H1 (cell line): ENCODE data around the gene EFHC1. TPM values are rescaled to one million over a fixed set of nuclear protein-coding genes. Genes with fewer than 3 reads are reported as not detected.

Experiments
- CTCF ChIA-PET: fragments of 300-600 bp; sonication (Branson Sonifier 250); formaldehyde crosslinking; loops from one replicate; lab custom pipeline; 2021; ENCODE audit not compliant: partially characterized antibody; lab: Charles Lee
- POLR2A ChIA-PET: fragments of 300-600 bp; sonication (Branson Sonifier 250); formaldehyde crosslinking; loops from one replicate; lab custom pipeline; 2021; ENCODE audit warnings: inconsistent platforms; ENCODE audit not compliant: partially characterized antibody; lab: Charles Lee
- DNase-seq, 2 experiments: peaks; one replicate each; pipeline versions ENCODE4 v3.0.0 to v3.0.0-alpha.2; 2010 to 2022; ENCODE audit warnings: low spot score in 2 of 2, low read depth in 1 of 2, mixed read lengths in 1 of 2
- FAIRE-seq: peaks from 2 replicates; lab custom pipeline; 2011; peaks lifted over from hg19 to GRCh38; lab: Jason Lieb, UNC
- H2AFZ ChIP-seq: 2 replicates; pipeline ENCODE4 v1.8.1; 2012; ENCODE audit warnings: low read length, inconsistent platforms
- H2AK5ac ChIP-seq: 2 replicates; pipeline ENCODE4 v1.6.1; 2013; ENCODE audit warnings: low read depth, low read length
- H2BK120ac ChIP-seq: replicated peaks from 2 replicates; pipeline ENCODE3; 2013; ENCODE audit warnings: low read depth, low read length, inconsistent platforms
- H2BK12ac ChIP-seq: 2 replicates; pipeline ENCODE4 v1.6.1; 2013; ENCODE audit warnings: low read depth, low read length
- H2BK15ac ChIP-seq: 2 replicates; pipeline ENCODE4 v1.6.1; 2013; ENCODE audit warnings: low read length
- H2BK20ac ChIP-seq: 2 replicates; pipeline ENCODE4 v1.6.1; 2013; ENCODE audit warnings: low read length
- H2BK5ac ChIP-seq: 2 replicates; pipeline ENCODE4 v1.6.1; 2013; ENCODE audit warnings: low read depth, low read length
- H3K14ac ChIP-seq: 2 replicates; pipeline ENCODE4 v1.6.1; 2013; ENCODE audit warnings: inconsistent platforms; ENCODE audit not compliant: insufficient read length
- H3K18ac ChIP-seq: 2 replicates; pipeline ENCODE4 v1.6.1; 2013; ENCODE audit warnings: low read length; ENCODE audit errors: extremely low read depth
- H3K23ac ChIP-seq: 2 replicates; pipeline ENCODE4 v1.6.1; 2013; ENCODE audit warnings: inconsistent platforms; ENCODE audit not compliant: insufficient read length
- H3K23me2 ChIP-seq: 2 replicates; pipeline ENCODE4 v1.6.1; 2013; ENCODE audit warnings: low read depth, low read length
- H3K27ac ChIP-seq: 2 replicates; pipeline ENCODE4 v1.6.1; 2011; ENCODE audit warnings: low read depth, low read length, inconsistent platforms
- H3K27me3 ChIP-seq, 4 experiments: replicated peaks in 1 of 4; 1 replicate in 1 of 4; 2 replicates in 3 of 4; pipeline versions ENCODE4 v1.6.1 to v1.8.1; 2011 to 2013; ENCODE audit warnings: low read length in 3 of 4, mild to moderate bottlenecking in 3 of 4, inconsistent platforms in 2 of 4, mixed read lengths in 2 of 4, moderate library complexity in 1 of 4; ENCODE audit not compliant: control insufficient read depth in 3 of 4, insufficient read depth in 3 of 4; ENCODE audit errors: extremely low read depth in 1 of 4
- H3K36me3 ChIP-seq, 4 experiments: 2 replicates each; pipeline versions ENCODE4 v1.6.1 to v1.8.1; 2011 to 2013; ENCODE audit warnings: mild to moderate bottlenecking in 4 of 4, low read length in 3 of 4, moderate library complexity in 2 of 4, control low read depth in 1 of 4, inconsistent platforms in 1 of 4; ENCODE audit not compliant: insufficient read depth in 4 of 4, control insufficient read depth in 2 of 4
- H3K4ac ChIP-seq: replicated peaks from 2 replicates; pipeline ENCODE3; 2013; ENCODE audit warnings: low read length, low read depth, mixed read lengths, inconsistent platforms; ENCODE audit not compliant: insufficient read length
- H3K4me1 ChIP-seq, 4 experiments: replicated peaks in 1 of 4; 1 replicate in 1 of 4; 2 replicates in 3 of 4; pipeline versions ENCODE4 v1.6.1 to v1.8.1; 2011 to 2013; ENCODE audit warnings: low read length in 3 of 4, inconsistent platforms in 2 of 4, mixed read lengths in 1 of 4; ENCODE audit not compliant: insufficient read depth in 4 of 4, control insufficient read depth in 3 of 4
- H3K4me2 ChIP-seq, 2 experiments: 2 replicates each; pipeline versions ENCODE4 v1.6.1 to v1.8.1; 2011 to 2013; ENCODE audit warnings: low read depth in 2 of 2, low read length in 2 of 2, control low read depth in 1 of 2, inconsistent platforms in 1 of 2, mild to moderate bottlenecking in 1 of 2; ENCODE audit not compliant: insufficient read depth in 1 of 2
- H3K4me3 ChIP-seq, 4 experiments: fragments of 200-600, 300-600 bp in 1 of 4; sonication (generic), shearing (Covaris generic), sonication (Bioruptor Twin) in 1 of 4; 2 replicates each; pipeline versions ENCODE4 v1.5.1 to v1.8.1; 2011 to 2016; ENCODE audit warnings: low read length in 4 of 4, low read depth in 3 of 4, control low read depth in 2 of 4, inconsistent platforms in 2 of 4, mild to moderate bottlenecking in 2 of 4, mixed read lengths in 1 of 4, moderate library complexity in 1 of 4; ENCODE audit not compliant: insufficient read depth in 2 of 4; ENCODE audit errors: extremely low read depth in 1 of 4
- H3K56ac ChIP-seq: replicated peaks from 2 replicates; pipeline ENCODE3; 2013; ENCODE audit warnings: low read depth, mild to moderate bottlenecking, mixed read lengths, low read length, inconsistent platforms; ENCODE audit not compliant: insufficient read length
- H3K79me1 ChIP-seq: 2 replicates; pipeline ENCODE4 v1.6.1; 2013; ENCODE audit warnings: low read depth, low read length, control low read depth
- H3K79me2 ChIP-seq, 2 experiments: 2 replicates each; pipeline versions ENCODE4 v1.6.1 to v1.8.1; 2012 to 2013; ENCODE audit warnings: low read length in 2 of 2, mild to moderate bottlenecking in 2 of 2, inconsistent platforms in 1 of 2; ENCODE audit not compliant: insufficient read depth in 2 of 2, control insufficient read depth in 1 of 2
- H3K9ac ChIP-seq, 4 experiments: replicated peaks in 1 of 4; 1 replicate in 1 of 4; 2 replicates in 3 of 4; pipeline versions ENCODE4 v1.6.1 to v1.8.1; 2011 to 2013; ENCODE audit warnings: low read depth in 3 of 4, low read length in 3 of 4, control low read depth in 2 of 4, mild to moderate bottlenecking in 2 of 4, moderate library complexity in 2 of 4, inconsistent platforms in 1 of 4; ENCODE audit errors: extremely low read depth in 1 of 4
- H3K9me3 ChIP-seq, 2 experiments: 2 replicates each; pipeline versions ENCODE4 v1.6.1 to v1.8.1; 2012 to 2013; ENCODE audit warnings: mild to moderate bottlenecking in 2 of 2, moderate library complexity in 2 of 2, control low read depth in 1 of 2, inconsistent platforms in 1 of 2, low read depth in 1 of 2, low read length in 1 of 2, mixed read lengths in 1 of 2; ENCODE audit not compliant: insufficient read depth in 2 of 2
- H4K20me1 ChIP-seq, 2 experiments: replicated peaks in 1 of 2; 2 replicates each; pipeline versions ENCODE3 to v1.8.1; 2011 to 2013; ENCODE audit warnings: inconsistent platforms in 2 of 2, low read length in 2 of 2, mild to moderate bottlenecking in 1 of 2; ENCODE audit not compliant: insufficient read depth in 2 of 2, control insufficient read depth in 1 of 2
- H4K5ac ChIP-seq: 2 replicates; pipeline ENCODE4 v1.6.1; 2013; ENCODE audit warnings: low read length, low read depth, mixed read lengths, inconsistent platforms; ENCODE audit not compliant: insufficient read length
- H4K8ac ChIP-seq: 2 replicates; pipeline ENCODE4 v1.8.0; 2013; ENCODE audit warnings: mild to moderate bottlenecking, moderate library complexity, low read length, inconsistent platforms; ENCODE audit not compliant: insufficient read depth; ENCODE audit errors: extremely low read depth
- H4K91ac ChIP-seq: replicated peaks from 2 replicates; pipeline ENCODE3; 2013; ENCODE audit warnings: low read length, mixed read lengths, inconsistent platforms; ENCODE audit not compliant: insufficient read length
- SIN3A ChIP-seq, 2 experiments: IDR thresholded peaks in 1 of 2; conservative IDR thresholded peaks in 1 of 2; 2 replicates each; pipeline ENCODE4 v1.6.1; 2011 to 2012; ENCODE audit warnings: low read length in 2 of 2, improper control_type of control experiment in 1 of 2, low read depth in 1 of 2, mild to moderate bottlenecking in 1 of 2
- WGBS, 2 experiments: shearing (Covaris generic) in 1 of 2; methylation state at CpG; one replicate each; pipeline versions ENCODE4 v1.1.6 to v1.1.7; 2013 to 2015; ENCODE audit warnings: low lambda C conversion rate in 2 of 2, mixed read lengths in 2 of 2, inconsistent platforms in 1 of 2, low coverage in 1 of 2, missing lambda C conversion rate in 1 of 2; ENCODE audit not compliant: insufficient replicate concordance in 2 of 2, insufficient coverage in 1 of 2, insufficient read length in 1 of 2; ENCODE audit errors: extremely low coverage in 1 of 2, missing lambda C conversion rate in 1 of 2; 5-methylcytosine and 5-hydroxymethylcytosine counted together
- polyA plus RNA-seq, 7 experiments: library from polyadenylated mRNA; depleted of rRNA in 3 of 7; stranded (reverse) in 5 of 7; unstranded in 2 of 7; fragments of >200 nt in 5 of 7; fragments of 200-250 nt in 2 of 7; gene quantifications; 1 replicate in 5 of 7; 2 replicates in 1 of 7; 4 replicates in 1 of 7; pipeline versions ENCODE4 v1.2.1 to v1.2.3, GENCODE V29; 2011 to 2013; ENCODE audit warnings: missing spikeins in 2 of 7, mixed read lengths in 2 of 7
- total RNA-seq: library from RNA; stranded (reverse); fragmentation: NEBNext Ultra II Directional; extraction: Animal tissue kit (Norgen Biotek cat#: 25700); gene quantifications from 2 replicates; pipeline ENCODE4 v1.2.1, GENCODE V29; 2021
- TF ChIP-seq, protein P1 (sequence below): IDR thresholded peaks from 2 replicates; pipeline ENCODE4 v1.6.1; 2011; ENCODE audit warnings: low read depth, mild to moderate bottlenecking, low read length; ENCODE audit not compliant: insufficient read depth

Gene EFHC1
- total and polyA plus RNA-seq, 2 of the 8 experiments (the other 6 are each of a cell fraction or from before 2014, with no cell fraction given) = 10.5 to 16.4 TPM

DNA sequence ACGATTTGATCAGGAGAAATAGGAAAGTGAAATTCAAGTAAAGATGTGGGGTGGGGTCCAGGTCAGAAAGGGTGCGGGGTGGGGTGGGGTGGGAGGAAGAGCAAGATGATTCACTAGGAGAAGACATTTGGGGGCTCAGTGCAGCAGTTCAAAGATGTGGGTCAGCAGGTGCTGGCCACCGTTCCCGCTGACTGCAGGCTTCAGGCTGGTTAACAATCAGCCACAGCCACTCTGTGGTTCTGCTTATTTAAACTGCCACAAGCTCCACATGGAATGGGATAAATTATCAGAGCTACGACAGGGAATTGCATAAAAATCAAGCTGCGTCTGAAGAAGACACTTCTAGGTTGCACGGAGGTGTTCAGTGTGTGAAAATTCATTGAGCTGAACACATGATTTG lies 107.3 kb downstream of the EFHC1 start:
- Histone ChIP-seq H4K20me1 (peaks cover 0 to 3% of the 10 kb centered on the region in 2 experiments), H3K4ac (no peak overlapping the region), H2AFZ (no peak overlapping the region), H3K79me2 (no peaks in the 10 kb centered on the region), H3K18ac (no peak overlapping the region), H3K4me2 (no peak overlapping the region), H4K91ac (no peak overlapping the region), H3K23me2 (no peaks in the 10 kb centered on the region), H3K4me3 (no peak overlapping the region), H2AK5ac (no peak overlapping the region), H2BK120ac (no peak overlapping the region), H3K9me3 (no peaks in the 10 kb centered on the region), H3K14ac (no peak overlapping the region), H3K36me3 (no peaks in the 10 kb centered on the region), H3K79me1 (no peaks in the 10 kb centered on the region), H3K56ac (no peak overlapping the region), H4K8ac (no peak overlapping the region), H3K23ac (no peak overlapping the region), H3K27ac (no peak overlapping the region), H2BK20ac (no peak overlapping the region), H2BK15ac (no peak overlapping the region), H3K9ac (no peak overlapping the region), H4K5ac (no peak overlapping the region), H2BK12ac (no peak overlapping the region), H2BK5ac (no peak overlapping the region), H3K4me1 (peaks cover 0 to 3% (median 2%) of the 10 kb centered on the region in 4 experiments; a peak in 3 of 7 replicates), H3K27me3 (no peaks in the 10 kb centered on the region)
- FAIRE-seq = no peak
- 93% methylated on average over 6 of the region's 7 CpGs; no CpG with 5 or more reads in 1 of the 2 experiments for WGBS, 2 experiments
- CTCF ChIA-PET = interaction anchor here (0.6 to 1.9 kb wide), 4 partner anchors 9 to 197 kb away, joined by 3 to 8 read pairs (median 4); no protein-coding TSS in a partner anchor
- DNase-seq = no peak
- POLR2A ChIA-PET = interaction anchor here (1.0 kb wide), 1 partner anchor 9 kb away, joined by 5 read pairs; no protein-coding TSS in a partner anchor
- no peak for TF ChIP-seq SIN3A (conservative IDR thresholded peaks at IDR 0.05 in 1 of 2, IDR thresholded peaks at IDR 0.05 in 1 of 2; ENCODE audit: low read depth in 1 of 2, low read length in 2 of 2)
- TF ChIP-seq, protein P1, sequence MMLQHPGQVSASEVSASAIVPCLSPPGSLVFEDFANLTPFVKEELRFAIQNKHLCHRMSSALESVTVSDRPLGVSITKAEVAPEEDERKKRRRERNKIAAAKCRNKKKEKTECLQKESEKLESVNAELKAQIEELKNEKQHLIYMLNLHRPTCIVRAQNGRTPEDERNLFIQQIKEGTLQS = no peak
